Heart left ventricle (tissue), 16 donors: ENCODE results near the gene FAM89A. TPM values are rescaled to one million over a fixed set of nuclear protein-coding genes. Genes with fewer than 3 reads are reported as not detected.

Source experiments
- ATAC-seq, 4 donors: fragments of 200-7000 bp; cut with Tn5 transposase; one replicate each; pipeline ENCODE4 v1.9.1; 2020 to 2022; ENCODE audit warnings: moderate library complexity in 4 of 4, mild to moderate bottlenecking in 3 of 4, moderate number of reproducible peaks in 1 of 4
- DNase-seq, 5 donors: peaks; one replicate each; pipeline ENCODE4 v3.0.0-alpha.2; 2020
- H3K27ac ChIP-seq, 12 donors: fragments of 200-600 bp; sonication (generic) in 4 of 12; one replicate each; pipeline versions ENCODE4 v1.5.0 to v1.8.0; 2016 to 2022; ENCODE audit warnings: mild to moderate bottlenecking in 2 of 12
- H3K27me3 ChIP-seq, 9 donors: fragments of 200-600 bp; sonication (generic) in 2 of 9; one replicate each; pipeline versions ENCODE4 v1.5.1 to v1.8.0; 2016 to 2022; ENCODE audit warnings: mild to moderate bottlenecking in 3 of 9
- H3K36me3 ChIP-seq, 9 donors: fragments of 200-600 bp; sonication (generic) in 2 of 9; one replicate each; pipeline versions ENCODE4 v1.5.0 to v1.8.0; 2018 to 2022; ENCODE audit warnings: mild to moderate bottlenecking in 2 of 9
- H3K4me1 ChIP-seq, 12 donors: fragments of 200-600 bp; sonication (generic) in 4 of 12; one replicate each; pipeline versions ENCODE4 v1.5.0 to v1.8.0; 2016 to 2022; ENCODE audit warnings: mild to moderate bottlenecking in 3 of 12
- H3K4me3 ChIP-seq, 12 donors: fragments of 200-600 bp; sonication (generic) in 4 of 12; one replicate each; pipeline versions ENCODE4 v1.5.0 to v1.8.0; 2017 to 2022; ENCODE audit warnings: mild to moderate bottlenecking in 9 of 12, moderate library complexity in 4 of 12
- H3K9me3 ChIP-seq, 12 donors: fragments of 200-600 bp; sonication (generic) in 4 of 12; one replicate each; pipeline versions ENCODE4 v1.5.0 to v1.8.0; 2016 to 2022; ENCODE audit warnings: mild to moderate bottlenecking in 1 of 12
- CTCF ChIP-seq, 12 donors: fragments of 200-600 bp; sonication (generic) in 4 of 12; IDR thresholded peaks; one replicate each; pipeline versions ENCODE4 v1.5.0 to v1.8.0; 2018 to 2022; ENCODE audit warnings: antibody characterized with exemption in 12 of 12, mild to moderate bottlenecking in 5 of 12
- POLR2A ChIP-seq, 2 donors: fragments of 450-650 bp; IDR thresholded peaks; one replicate each; pipeline ENCODE4 v1.6.1; 2017; ENCODE audit warnings: antibody characterized with exemption in 2 of 2, mild to moderate bottlenecking in 2 of 2, moderate library complexity in 2 of 2
- WGBS, 4 donors: extraction: QIAGEN DNeasy Blood & Tissue Kit in 2 of 4; methylation state at CpG; one replicate each; pipeline versions ENCODE4 v1.1.5 to v1.1.7; 2013 to 2018; 5-methylcytosine and 5-hydroxymethylcytosine counted together
- intact Hi-C, 10 donors: fragments of 100-400 bp; cut with DNase I; formaldehyde crosslinking; loops; one replicate each; pipeline versions ENCODE4 v1.11.1 to v1.14.2; 2022
- polyA plus RNA-seq, 2 donors: library from polyadenylated mRNA; stranded (reverse); fragments of 200-250 nt; gene quantifications; one replicate each; pipeline ENCODE4 v1.2.3, GENCODE V29; 2013
- total RNA-seq, 9 donors: library from RNA; depleted of rRNA in 2 of 9; stranded (reverse); fragments of >200 nt in 2 of 9; fragmentation: NEBNext Ultra II Directional in 3 of 9; extraction: Animal tissue kit (Norgen Biotek cat#: 25700) in 3 of 9; gene quantifications; one replicate each; pipeline versions ENCODE4 v1.1.0 to v1.2.4, GENCODE V29; 2016 to 2023
- donor health status: ischemic (EF 13 %, LVEDD 7.1; RV severe dilation, severe dysfunction).
- donor health status: healthy with polysubstance abuse.
- donor health status: DM: no; HTN: yes; CAD: no.
- donor health status: DM: no; HTN: no; CAD: no.
- donor health status: ischemic (EF 25% LVEDD 6.9; RV normal size, moderate dysfunction).
- donor health status: ischemic (EF 25% LVEDD 5.7; RV mildly dilated, moderate dysfunction).
- donor health status: healthy.
- donor health status: DM: yes; HTN: yes; CAD: no.
- donor health status: ischemic (EF 35%, LVEDD 5.7; RV mildly dilated, moderate dysfunction).
- donor health status: nonischemic (EF 11% LVEDD 7.7; RV severe dilation, severe dysfunction).
- donor health status: DM: yes; HTN: yes; CAD: no.
- donor health status: PGD.
- donor health status: ischemic (EF 29% LVEDD 5.4; RV normal size, mild dysfunction).
- donor health status: nonischemic (EF 23%, LVEDD 6.1; RV moderate dilation, normal function).

FAM89A gene
- total and polyA plus RNA-seq, 11 donors = 3.8 to 11.5 (median 6.0) TPM

GRCh38 chr1:231041719-231042261 lies 1.7 kb upstream of the FAM89A start:
- no peak for ATAC-seq
- no peak for DNase-seq
- Histone ChIP-seq H3K4me3 (no peak overlapping the region), H3K27me3 (peaks cover 0 to 27% (median 4%) of the 10 kb centered on the region in 9 donors), H3K9me3 (peaks cover 0 to 12% (median 5%) of the 10 kb centered on the region in 12 donors), H3K36me3 (no peaks in the 10 kb centered on the region), H3K4me1 (peaks cover 0 to 26% (median 13%) of the 10 kb centered on the region in 12 donors), H3K27ac (no peak overlapping the region)
- TF ChIP-seq CTCF (IDR thresholded peaks at IDR 0.05) (no peak), POLR2A (IDR thresholded peaks at IDR 0.05) (no peak)
- WGBS, 4 donors = 66 to 74% (median 69%) methylated on average over 9 of the region's 9 CpGs
- intact Hi-C loops = no loop called here

GRCh38 chr1:231040800-231041718 lies 1.0 kb upstream of the FAM89A start:
- Histone ChIP-seq H3K36me3 (no peaks in the 10 kb centered on the region), H3K27ac (peak overlapping the region in 8 of 12 donors; percentile 18 to 66 (median 30)), H3K4me1 (peaks cover 0 to 32% (median 14%) of the 10 kb centered on the region in 12 donors), H3K27me3 (peaks cover 0 to 27% (median 4%) of the 10 kb centered on the region in 9 donors), H3K9me3 (peaks cover 0 to 12% (median 5%) of the 10 kb centered on the region in 12 donors), H3K4me3 (peak overlapping the region in 11 of 12 donors; percentile 60 to 95 (median 79))
- DNase-seq (no peak), ATAC-seq (peak in 3 of 4 donors; percentile 10 to 19 (median 12))
- intact Hi-C loops = no loop called here
- no peak for TF ChIP-seq POLR2A (IDR thresholded peaks at IDR 0.05)
- no peak for TF ChIP-seq CTCF (IDR thresholded peaks at IDR 0.05)
- WGBS, 4 donors = 7 to 13% (median 10%) methylated on average over 21 to 37 of the region's 37 CpGs

GRCh38 chr1:231039161-231040018 lies 664 bp downstream of the FAM89A start:
- H3K4me3 ChIP-seq = peak overlapping the region; percentile 60 to 95 (median 76)
- 1% methylated on average over 24 to 91 of the region's 91 CpGs for WGBS, 4 donors
- peaks cover 0 to 27% (median 4%) of the 10 kb centered on the region in 9 donors for H3K27me3 ChIP-seq
- intact Hi-C loops = loop anchor here in 1 of 10 donors (5.0 kb wide), 1 partner anchor 53 kb away; no protein-coding TSS in a partner anchor
- peaks cover 0 to 7% (median under 1%) of the 10 kb centered on the region in 12 donors for H3K9me3 ChIP-seq
- H3K36me3 ChIP-seq = no peaks in the 10 kb centered on the region
- DNase-seq (peak in 4 of 5 donors; percentile 13 to 70 (median 30)), ATAC-seq (peak in 3 of 4 donors; percentile 37 to 58 (median 50))
- H3K27ac ChIP-seq = peak overlapping the region; percentile 39 to 79 (median 71)
- TF ChIP-seq POLR2A (IDR thresholded peaks at IDR 0.05) (no peak), CTCF (IDR thresholded peaks at IDR 0.05) (no peak)
- peaks cover 0 to 36% (median 14%) of the 10 kb centered on the region in 12 donors for H3K4me1 ChIP-seq
